Measurements from ENCODE around the gene CDC20B. TPM values are rescaled to one million over a fixed set of nuclear protein-coding genes. Genes with fewer than 3 reads are reported as not detected.
"Not testable (repeated sequence)": the region's sequence is repeated elsewhere in the genome, so short reads cannot be mapped to it uniquely, and the experiment has no call there.

The CDC20B gene
- total RNA-seq, 1 donor from 2014 or later = not detected

GRCh38 chr5:55104946-55105701 lies 67.9 kb downstream of the CDC20B start:
- Histone ChIP-seq H3K36me3 (ENCODE audit: control insufficient read depth, insufficient read depth, low read length) (no peaks in the 10 kb centered on the region), H3K27me3 (ENCODE audit: control insufficient read depth, insufficient read depth, low read length) (no peaks in the 10 kb centered on the region), H3K4me3 (ENCODE audit: low read depth, low read length) (no peak overlapping the region)
- TF ChIP-seq CTCF (IDR thresholded peaks at IDR 0.05; ENCODE audit: insufficient read depth, low read length, poor library complexity, severe bottlenecking) = no peak
- no peak for DNase-seq (ENCODE audit: low read depth)

GRCh38 chr5:55104036-55104772 lies 68.8 kb downstream of the CDC20B start:
- no peaks in the 10 kb centered on the region for H3K27me3 ChIP-seq (ENCODE audit: control insufficient read depth, insufficient read depth, low read length)
- no peak for TF ChIP-seq CTCF (IDR thresholded peaks at IDR 0.05; ENCODE audit: insufficient read depth, low read length, poor library complexity, severe bottlenecking)
- H3K4me3 ChIP-seq (ENCODE audit: low read depth, low read length) = no peak overlapping the region
- no peak for DNase-seq (ENCODE audit: low read depth)
- H3K36me3 ChIP-seq (ENCODE audit: control insufficient read depth, insufficient read depth, low read length) = no peaks in the 10 kb centered on the region

- Histone ChIP-seq H3K4me3 (ENCODE audit: low read depth, low read length) (no peak within 1 kb of the TSS), H3K27me3 (ENCODE audit: control insufficient read depth, insufficient read depth, low read length) (no peaks in the 10 kb centered on the region), H3K36me3 (ENCODE audit: control insufficient read depth, insufficient read depth, low read length) (no peaks in the 10 kb centered on the region)
- no peak for TF ChIP-seq CTCF (IDR thresholded peaks at IDR 0.05; ENCODE audit: insufficient read depth, low read length, poor library complexity, severe bottlenecking)
- DNase-seq (ENCODE audit: low read depth) = no peak
Measured at GRCh38 chr5:55102348-55102747, 70.6 kb downstream of the CDC20B start, which contains the start of gene GZMA. Gene GZMA (plus strand): TSS chr5:55102646. CDS start chr5:55102683, 37 bp downstream.

GRCh38 chr5:55101556-55102276 lies 71.3 kb downstream of the CDC20B start:
- no peak for DNase-seq (ENCODE audit: low read depth)

GRCh38 chr5:55101148-55101547 lies 71.8 kb downstream of the CDC20B start:
- not testable (repeated sequence) for H3K27me3 ChIP-seq (ENCODE audit: control insufficient read depth, insufficient read depth, low read length); H3K36me3 ChIP-seq (ENCODE audit: control insufficient read depth, insufficient read depth, low read length); H3K4me3 ChIP-seq (ENCODE audit: low read depth, low read length); DNase-seq (ENCODE audit: low read depth)

More at GRCh38 chr5:55101556-55102276, 71.3 kb downstream of the CDC20B start:
- H3K36me3 ChIP-seq (ENCODE audit: control insufficient read depth, insufficient read depth, low read length) = no peaks in the 10 kb centered on the region
- H3K4me3 ChIP-seq (ENCODE audit: low read depth, low read length) = no peak overlapping the region
- H3K27me3 ChIP-seq (ENCODE audit: control insufficient read depth, insufficient read depth, low read length) = no peaks in the 10 kb centered on the region
- TF ChIP-seq CTCF (IDR thresholded peaks at IDR 0.05; ENCODE audit: insufficient read depth, low read length, poor library complexity, severe bottlenecking) = no peak

DNA sequence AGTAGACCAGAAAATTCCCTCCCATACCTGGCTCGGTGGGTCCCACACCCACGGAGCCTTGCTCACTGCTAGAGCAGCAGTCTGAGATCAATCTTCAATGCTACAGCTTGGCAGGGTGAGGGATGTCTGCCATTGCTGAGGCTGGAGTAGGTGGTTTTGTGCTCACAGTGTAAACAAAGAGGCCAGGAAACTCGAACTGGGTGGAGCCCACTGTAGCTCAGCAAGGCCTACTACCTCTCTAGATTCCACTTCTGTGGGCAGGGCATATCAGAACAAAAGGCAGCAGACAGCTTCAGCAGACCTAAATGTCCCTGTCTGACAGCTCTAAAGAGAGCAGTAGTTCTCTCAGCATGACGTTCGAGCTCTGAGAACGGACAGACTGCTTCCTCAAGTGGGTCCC lies 76.1 kb downstream of the CDC20B start:
- no peak for DNase-seq (ENCODE audit: low read depth)

More for the DNA sequence above, 76.1 kb downstream of the CDC20B start:
- no peaks in the 10 kb centered on the region for H3K36me3 ChIP-seq (ENCODE audit: control insufficient read depth, insufficient read depth, low read length)
- no peak for TF ChIP-seq CTCF (IDR thresholded peaks at IDR 0.05; ENCODE audit: insufficient read depth, low read length, poor library complexity, severe bottlenecking)
- no peaks in the 10 kb centered on the region for H3K27me3 ChIP-seq (ENCODE audit: control insufficient read depth, insufficient read depth, low read length)
- no peak overlapping the region for H3K4me3 ChIP-seq (ENCODE audit: low read depth, low read length)

All from kidney epithelial cell (primary cell).